DND-41 (cell line): ENCODE measurements around the gene MYLK2.

Experiments used
- ATAC-seq: fragments of 200-7000 bp; cut with Tn5 transposase; 3 replicates; pipeline ENCODE4 v1.9.1; 2021; ENCODE audit warnings: low read depth; ENCODE audit not compliant: insufficient read depth
- DNase-seq: peaks from one replicate; pipeline ENCODE4 v3.0.0-alpha.2; 2020
- H2AFZ ChIP-seq: 2 replicates; pipeline ENCODE4 v1.6.0; 2012; ENCODE audit warnings: low read depth, low read length
- H3K27ac ChIP-seq: 2 replicates; pipeline ENCODE4 v1.5.1; 2012; ENCODE audit warnings: low read length, inconsistent platforms
- H3K27me3 ChIP-seq: fragments of 200-600 bp; sonication (generic); 2 replicates; pipeline ENCODE4 v1.6.0; 2012; ENCODE audit warnings: low read length, mild to moderate bottlenecking, inconsistent platforms; ENCODE audit not compliant: insufficient read depth, poor library complexity
- H3K36me3 ChIP-seq: 2 replicates; pipeline ENCODE4 v1.5.1; 2012; ENCODE audit warnings: low read length, inconsistent platforms; ENCODE audit not compliant: insufficient read depth
- H3K4me1 ChIP-seq: 2 replicates; pipeline ENCODE4 v1.5.1; 2012; ENCODE audit warnings: mild to moderate bottlenecking, low read length; ENCODE audit not compliant: insufficient read depth
- H3K4me2 ChIP-seq: 2 replicates; pipeline ENCODE4 v1.6.0; 2012; ENCODE audit warnings: mild to moderate bottlenecking, moderate library complexity, low read length, inconsistent platforms; ENCODE audit not compliant: insufficient read depth
- H3K4me3 ChIP-seq, 2 experiments: fragments of 200-600 bp in 1 of 2; shearing (Covaris generic) in 1 of 2; 2 replicates each; pipeline ENCODE4 v1.5.1; 2012 to 2016; ENCODE audit warnings: inconsistent platforms in 2 of 2, low read length in 2 of 2, mild to moderate bottlenecking in 2 of 2, low read depth in 1 of 2, moderate library complexity in 1 of 2
- H3K79me2 ChIP-seq: 2 replicates; pipeline ENCODE4 v1.6.0; 2012; ENCODE audit warnings: low read length, inconsistent platforms; ENCODE audit not compliant: insufficient read depth
- H3K9ac ChIP-seq: 2 replicates; pipeline ENCODE4 v1.6.0; 2012; ENCODE audit warnings: low read depth, mild to moderate bottlenecking, inconsistent platforms, low read length, moderate library complexity
- H3K9me3 ChIP-seq: 2 replicates; pipeline ENCODE4 v1.5.1; 2012; ENCODE audit warnings: low read length, moderate library complexity, mild to moderate bottlenecking, inconsistent platforms; ENCODE audit not compliant: insufficient read depth, severe bottlenecking
- H4K20me1 ChIP-seq: 2 replicates; pipeline ENCODE4 v1.6.0; 2012; ENCODE audit warnings: low read length; ENCODE audit not compliant: insufficient read depth
- EZH2 ChIP-seq: IDR thresholded peaks from 3 replicates; pipeline ENCODE4 v1.6.1; 2012; ENCODE audit warnings: borderline replicate concordance, low read depth, mild to moderate bottlenecking, moderate library complexity, low read length, inconsistent platforms; ENCODE audit not compliant: severe bottlenecking
- TF ChIP-seq, protein P1 (sequence below): IDR thresholded peaks from 2 replicates; pipeline ENCODE4 v1.5.1; 2012; ENCODE audit warnings: borderline replicate concordance, low read length, moderate library complexity, mild to moderate bottlenecking; ENCODE audit not compliant: poor library complexity, severe bottlenecking; ENCODE audit errors: extremely low read depth

MYLK2 gene

DNA sequence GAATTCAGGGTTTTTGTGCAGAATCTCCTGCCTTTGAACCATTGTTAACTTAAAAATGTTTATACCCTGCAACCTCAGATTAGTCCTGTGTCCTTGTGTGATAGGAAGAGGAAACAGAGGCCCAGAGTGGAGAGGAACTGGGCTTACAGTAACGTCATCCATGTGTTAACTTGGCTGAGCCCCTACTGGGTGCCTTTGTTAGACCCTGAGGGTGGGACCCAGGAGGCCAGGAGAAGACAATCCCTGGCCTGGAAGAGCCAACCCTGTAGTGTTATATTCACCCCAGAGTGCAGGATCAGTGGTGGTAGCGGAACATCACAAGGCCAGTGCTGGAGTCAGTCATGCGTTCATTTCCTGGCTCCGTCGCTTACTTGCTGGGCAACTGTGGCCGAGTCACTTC lies 10.6 kb downstream of the MYLK2 start:
- no peak for ATAC-seq

DNA sequence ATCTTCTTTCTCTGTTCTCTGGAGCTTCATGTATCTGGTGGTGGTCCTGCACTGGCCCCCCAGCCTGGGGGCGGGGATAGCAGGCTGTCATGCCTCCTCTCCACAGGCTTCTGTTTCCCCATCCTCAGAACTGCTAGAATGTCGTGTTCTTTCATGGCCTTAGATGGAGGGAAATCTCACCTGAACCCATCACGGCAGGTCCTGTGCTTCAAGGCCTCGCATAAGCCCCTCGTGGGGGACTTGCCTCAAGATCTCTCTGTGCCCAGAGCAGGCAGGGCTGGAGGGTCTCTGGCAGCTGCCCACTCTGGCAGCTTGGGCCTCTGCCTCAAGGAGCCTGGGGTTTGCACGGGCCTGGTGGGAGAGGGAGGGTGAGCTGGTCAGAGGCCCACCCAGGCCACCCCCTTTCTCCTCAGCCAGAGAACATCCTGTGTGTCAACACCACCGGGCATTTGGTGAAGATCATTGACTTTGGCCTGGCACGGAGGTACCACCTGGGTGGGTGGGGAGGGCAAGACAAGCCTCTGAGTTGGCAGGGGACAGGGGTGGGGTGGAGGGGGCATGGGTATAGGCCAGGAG lies 11.3 kb downstream of the MYLK2 start:
- Histone ChIP-seq H3K4me1 (no peaks in the 10 kb centered on the region), H2AFZ (no peak overlapping the region), H3K4me3 (no peak overlapping the region), H4K20me1 (peaks cover 9% of the 10 kb centered on the region; the same call in 1 of the 2 replicates), H3K79me2 (no peaks in the 10 kb centered on the region), H3K9ac (no peak overlapping the region), H3K27me3 (no peaks in the 10 kb centered on the region), H3K9me3 (no peaks in the 10 kb centered on the region), H3K27ac (no peak overlapping the region), H3K4me2 (no peak overlapping the region), H3K36me3 (no peaks in the 10 kb centered on the region)
- ATAC-seq (no peak), DNase-seq (no peak)
- TF ChIP-seq, protein P1, sequence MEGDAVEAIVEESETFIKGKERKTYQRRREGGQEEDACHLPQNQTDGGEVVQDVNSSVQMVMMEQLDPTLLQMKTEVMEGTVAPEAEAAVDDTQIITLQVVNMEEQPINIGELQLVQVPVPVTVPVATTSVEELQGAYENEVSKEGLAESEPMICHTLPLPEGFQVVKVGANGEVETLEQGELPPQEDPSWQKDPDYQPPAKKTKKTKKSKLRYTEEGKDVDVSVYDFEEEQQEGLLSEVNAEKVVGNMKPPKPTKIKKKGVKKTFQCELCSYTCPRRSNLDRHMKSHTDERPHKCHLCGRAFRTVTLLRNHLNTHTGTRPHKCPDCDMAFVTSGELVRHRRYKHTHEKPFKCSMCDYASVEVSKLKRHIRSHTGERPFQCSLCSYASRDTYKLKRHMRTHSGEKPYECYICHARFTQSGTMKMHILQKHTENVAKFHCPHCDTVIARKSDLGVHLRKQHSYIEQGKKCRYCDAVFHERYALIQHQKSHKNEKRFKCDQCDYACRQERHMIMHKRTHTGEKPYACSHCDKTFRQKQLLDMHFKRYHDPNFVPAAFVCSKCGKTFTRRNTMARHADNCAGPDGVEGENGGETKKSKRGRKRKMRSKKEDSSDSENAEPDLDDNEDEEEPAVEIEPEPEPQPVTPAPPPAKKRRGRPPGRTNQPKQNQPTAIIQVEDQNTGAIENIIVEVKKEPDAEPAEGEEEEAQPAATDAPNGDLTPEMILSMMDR, result no peak
- no peak for TF ChIP-seq EZH2

More for the DNA sequence above, 10.6 kb downstream of the MYLK2 start:
- Histone ChIP-seq H3K79me2 (no peaks in the 10 kb centered on the region), H3K4me3 (no peak overlapping the region), H3K36me3 (no peaks in the 10 kb centered on the region), H3K4me2 (no peak overlapping the region), H2AFZ (no peak overlapping the region), H3K27me3 (no peaks in the 10 kb centered on the region), H3K9me3 (no peaks in the 10 kb centered on the region), H3K27ac (no peak overlapping the region), H4K20me1 (peaks cover 6% of the 10 kb centered on the region; the same call in 1 of the 2 replicates), H3K4me1 (no peaks in the 10 kb centered on the region), H3K9ac (no peak overlapping the region)
- TF ChIP-seq EZH2, result no peak
- TF ChIP-seq, protein P1, result no peak
- no peak for DNase-seq

DNA sequence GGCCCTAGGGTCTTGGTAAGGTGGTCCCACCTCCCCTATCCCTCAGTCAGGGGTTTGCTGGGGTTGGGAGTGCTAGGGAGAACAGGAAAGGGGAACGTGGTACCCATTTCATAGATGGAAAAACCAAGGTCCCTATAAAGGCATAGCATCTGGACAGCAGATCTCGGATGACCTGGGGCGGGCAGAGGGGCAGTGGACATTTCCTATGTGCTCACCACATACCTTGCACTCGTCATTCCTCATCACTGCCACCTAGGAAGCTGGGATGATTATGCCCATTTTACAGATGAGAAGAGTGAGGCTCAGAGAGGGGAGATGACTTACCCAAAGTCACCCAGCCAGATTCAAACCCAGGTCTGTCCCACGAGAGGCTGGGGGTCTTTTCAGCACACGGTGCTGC lies 12.1 kb downstream of the MYLK2 start:
- no peaks in the 10 kb centered on the region for H3K79me2 ChIP-seq
- H3K36me3 ChIP-seq, result no peaks in the 10 kb centered on the region
- no peak overlapping the region for H3K4me2 ChIP-seq
- no peak overlapping the region for H3K4me3 ChIP-seq
- no peak overlapping the region for H3K9ac ChIP-seq
- ATAC-seq, result no peak
- no peak for TF ChIP-seq EZH2
- TF ChIP-seq, protein P1, result no peak
- peaks cover 5% of the 10 kb centered on the region; the same call in 1 of the 2 replicates for H3K4me1 ChIP-seq
- H4K20me1 ChIP-seq, result peaks cover 9% of the 10 kb centered on the region; the same call in 1 of the 2 replicates
- H3K27ac ChIP-seq, result no peak overlapping the region
- no peaks in the 10 kb centered on the region for H3K27me3 ChIP-seq
- no peaks in the 10 kb centered on the region for H3K9me3 ChIP-seq
- DNase-seq, result no peak
- H2AFZ ChIP-seq, result no peak overlapping the region
